ENCODE results near the gene REV3L.

Gene REV3L

GRCh38 chr6:111254779-111255166 lies 228.2 kb downstream of the REV3L start:
- ATAC-seq (ENCODE audit: low read depth), result no peak
- Histone ChIP-seq H3K4me1 (ENCODE audit: insufficient read depth, poor library complexity, severe bottlenecking) (no peaks in the 10 kb centered on the region), H3K27ac (ENCODE audit: poor library complexity, severe bottlenecking) (no peak overlapping the region), H3K36me3 (ENCODE audit: low read depth) (no peaks in the 10 kb centered on the region), H3K27me3 (ENCODE audit: insufficient read depth, poor library complexity, severe bottlenecking) (no peaks in the 10 kb centered on the region), H3K9me3 (ENCODE audit: severe bottlenecking) (no peaks in the 10 kb centered on the region), H3K4me3 (ENCODE audit: severe bottlenecking) (no peak overlapping the region)
- DNase-seq (ENCODE audit: low spot score), result no peak
- no peak for TF ChIP-seq CTCF (IDR thresholded peaks at IDR 0.05; ENCODE audit: poor library complexity, severe bottlenecking)

GRCh38 chr6:111254004-111254778 lies 228.8 kb downstream of the REV3L start:
- H3K9me3 ChIP-seq (ENCODE audit: severe bottlenecking), result no peaks in the 10 kb centered on the region
- ATAC-seq (ENCODE audit: low read depth) (no peak), DNase-seq (ENCODE audit: low spot score) (no peak)
- no peaks in the 10 kb centered on the region for H3K27me3 ChIP-seq (ENCODE audit: insufficient read depth, poor library complexity, severe bottlenecking)
- H3K36me3 ChIP-seq (ENCODE audit: low read depth), result no peaks in the 10 kb centered on the region
- H3K4me3 ChIP-seq (ENCODE audit: severe bottlenecking), result no peak overlapping the region
- no peaks in the 10 kb centered on the region for H3K4me1 ChIP-seq (ENCODE audit: insufficient read depth, poor library complexity, severe bottlenecking)
- no peak overlapping the region for H3K27ac ChIP-seq (ENCODE audit: poor library complexity, severe bottlenecking)
- TF ChIP-seq CTCF (IDR thresholded peaks at IDR 0.05; ENCODE audit: poor library complexity, severe bottlenecking), result no peak

GRCh38 chr6:111252726-111253125 lies 230.3 kb downstream of the REV3L start:
- no peaks in the 10 kb centered on the region for H3K27me3 ChIP-seq (ENCODE audit: insufficient read depth, poor library complexity, severe bottlenecking)
- no peak overlapping the region for H3K4me3 ChIP-seq (ENCODE audit: severe bottlenecking)
- no peak overlapping the region for H3K27ac ChIP-seq (ENCODE audit: poor library complexity, severe bottlenecking)
- H3K36me3 ChIP-seq (ENCODE audit: low read depth), result no peaks in the 10 kb centered on the region
- ATAC-seq (ENCODE audit: low read depth) (no peak), DNase-seq (ENCODE audit: low spot score) (no peak)
- no peaks in the 10 kb centered on the region for H3K9me3 ChIP-seq (ENCODE audit: severe bottlenecking)
- H3K4me1 ChIP-seq (ENCODE audit: insufficient read depth, poor library complexity, severe bottlenecking), result no peaks in the 10 kb centered on the region
- TF ChIP-seq CTCF (IDR thresholded peaks at IDR 0.05; ENCODE audit: poor library complexity, severe bottlenecking), result no peak

- Histone ChIP-seq H3K27me3 (ENCODE audit: insufficient read depth, poor library complexity, severe bottlenecking) (no peaks in the 10 kb centered on the region), H3K9me3 (ENCODE audit: severe bottlenecking) (no peaks in the 10 kb centered on the region), H3K4me3 (ENCODE audit: severe bottlenecking) (no peak overlapping the region), H3K36me3 (ENCODE audit: low read depth) (no peaks in the 10 kb centered on the region), H3K4me1 (ENCODE audit: insufficient read depth, poor library complexity, severe bottlenecking) (no peaks in the 10 kb centered on the region), H3K27ac (ENCODE audit: poor library complexity, severe bottlenecking) (no peak overlapping the region)
- DNase-seq (ENCODE audit: low spot score), result no peak
- no peak for ATAC-seq (ENCODE audit: low read depth)
- no peak for TF ChIP-seq CTCF (IDR thresholded peaks at IDR 0.05; ENCODE audit: poor library complexity, severe bottlenecking)
These were observed 232.1 kb downstream of the REV3L start for GRCh38 chr6:111250791-111251354.

All from RWPE2 (cell line).